SK-N-MC (cell line): ENCODE results near the gene SERTAD2.
A peak's percentile ranks its signal among the peaks of the same experiment; 100 is the strongest.

Experiments
- DNase-seq: peaks from one replicate; pipeline ENCODE4 v3.0.0-alpha.2; 2011; ENCODE audit warnings: low read depth, low spot score
- H3K27ac ChIP-seq: fragments of 200-600 bp; sonication (generic); 2 replicates; pipeline ENCODE4 v1.5.1; 2016; ENCODE audit warnings: mixed run types
- H3K36me3 ChIP-seq: fragments of 200-600 bp; sonication (generic); 2 replicates; pipeline ENCODE4 v1.6.1; 2017; ENCODE audit warnings: antibody characterized with exemption, low read length, mixed read lengths; ENCODE audit not compliant: insufficient read depth
- H3K4me3 ChIP-seq: fragments of 200-600 bp; sonication (generic); 2 replicates; pipeline ENCODE4 v1.5.1; 2016
- H3K9ac ChIP-seq: fragments of 200-600 bp; sonication (generic); 2 replicates; pipeline ENCODE4 v1.8.0; 2017; ENCODE audit warnings: mixed run types, mixed read lengths; ENCODE audit not compliant: insufficient read length
- H3K9me3 ChIP-seq: fragments of 200-600 bp; sonication (generic); 2 replicates; pipeline ENCODE4 v1.6.1; 2017; ENCODE audit warnings: low read depth, mild to moderate bottlenecking, antibody characterized with exemption, low read length, moderate library complexity, mixed read lengths
- EZH2 ChIP-seq: fragments of 200-600 bp; sonication (generic); IDR thresholded peaks from one replicate; pipeline ENCODE4 v1.6.1; 2017; ENCODE audit warnings: antibody characterized with exemption
- FOXP2 ChIP-seq: optimal IDR thresholded peaks from 2 replicates; pipeline ENCODE3; 2011; ENCODE audit warnings: mild to moderate bottlenecking, moderate library complexity; ENCODE audit not compliant: insufficient read depth; ENCODE audit errors: extremely low read length, control extremely low read depth
- POLR2AphosphoS5 ChIP-seq: IDR thresholded peaks from 2 replicates; pipeline ENCODE4 v1.6.1; 2012; ENCODE audit warnings: mild to moderate bottlenecking, low read depth, low read length, borderline replicate concordance

Gene SERTAD2, protein sequence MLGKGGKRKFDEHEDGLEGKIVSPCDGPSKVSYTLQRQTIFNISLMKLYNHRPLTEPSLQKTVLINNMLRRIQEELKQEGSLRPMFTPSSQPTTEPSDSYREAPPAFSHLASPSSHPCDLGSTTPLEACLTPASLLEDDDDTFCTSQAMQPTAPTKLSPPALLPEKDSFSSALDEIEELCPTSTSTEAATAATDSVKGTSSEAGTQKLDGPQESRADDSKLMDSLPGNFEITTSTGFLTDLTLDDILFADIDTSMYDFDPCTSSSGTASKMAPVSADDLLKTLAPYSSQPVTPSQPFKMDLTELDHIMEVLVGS

DNA sequence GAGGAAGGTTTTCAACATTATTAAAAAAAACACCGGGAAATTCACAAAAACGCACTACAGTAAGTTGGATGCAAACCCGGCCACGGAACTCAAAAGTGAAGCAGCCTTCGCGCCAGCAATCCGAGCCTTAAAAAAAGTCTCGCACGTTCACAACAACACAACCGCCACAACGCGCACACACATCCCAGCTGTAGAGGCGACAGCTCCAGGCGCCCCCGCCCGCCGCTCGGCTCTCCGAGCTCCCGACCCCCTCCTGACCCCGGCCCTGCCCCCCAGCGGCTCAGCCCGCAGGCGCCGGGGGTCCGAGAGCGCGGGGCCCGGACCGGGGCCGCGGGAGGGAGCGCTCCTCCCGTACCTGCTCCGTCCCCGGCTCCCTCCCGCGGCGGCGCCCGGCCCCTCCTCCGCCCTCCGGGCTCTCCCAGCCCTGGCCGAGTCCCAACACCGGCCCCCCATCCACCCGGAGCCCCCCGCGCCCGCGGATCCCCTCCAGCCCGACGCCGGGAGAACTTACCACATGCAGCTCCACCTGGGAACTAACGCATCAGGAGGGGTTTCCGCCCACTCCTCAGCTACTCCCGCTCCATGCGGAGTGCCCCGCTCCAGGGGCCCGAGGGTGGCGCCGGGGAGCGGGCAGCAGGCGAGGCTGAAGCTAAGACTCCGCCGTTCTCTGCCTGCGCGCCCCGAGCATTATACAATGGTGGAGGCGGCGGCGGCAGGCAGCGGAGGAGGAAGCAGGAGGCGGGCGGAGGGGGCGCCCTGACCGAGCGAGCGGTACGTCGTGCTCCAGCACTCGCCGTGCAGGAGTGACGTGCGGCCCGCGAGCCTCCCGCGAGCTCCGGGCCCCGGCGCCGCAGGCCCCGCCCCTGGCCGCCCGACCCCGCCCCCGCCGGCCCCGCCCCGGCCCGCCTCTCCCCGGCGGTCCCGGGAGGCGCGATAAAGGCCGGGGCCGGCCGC lies at the start of gene SERTAD2:
SERTAD2 (minus strand) TSS at position 805 of the 954 bp plus-strand sequence. CDS start 17,042 bp downstream, outside the sequence.
- TF ChIP-seq EZH2 (no peak), FOXP2 (no peak), POLR2AphosphoS5 (peak; percentile 74)
- Histone ChIP-seq H3K36me3 (no peaks in the 10 kb centered on the region), H3K9me3 (no peaks in the 10 kb centered on the region), H3K9ac (peak within 1 kb of the TSS; percentile 83), H3K4me3 (peak within 1 kb of the TSS; percentile 93), H3K27ac (peak within 1 kb of the TSS; percentile 49)
- DNase-seq, result no peak

DNA sequence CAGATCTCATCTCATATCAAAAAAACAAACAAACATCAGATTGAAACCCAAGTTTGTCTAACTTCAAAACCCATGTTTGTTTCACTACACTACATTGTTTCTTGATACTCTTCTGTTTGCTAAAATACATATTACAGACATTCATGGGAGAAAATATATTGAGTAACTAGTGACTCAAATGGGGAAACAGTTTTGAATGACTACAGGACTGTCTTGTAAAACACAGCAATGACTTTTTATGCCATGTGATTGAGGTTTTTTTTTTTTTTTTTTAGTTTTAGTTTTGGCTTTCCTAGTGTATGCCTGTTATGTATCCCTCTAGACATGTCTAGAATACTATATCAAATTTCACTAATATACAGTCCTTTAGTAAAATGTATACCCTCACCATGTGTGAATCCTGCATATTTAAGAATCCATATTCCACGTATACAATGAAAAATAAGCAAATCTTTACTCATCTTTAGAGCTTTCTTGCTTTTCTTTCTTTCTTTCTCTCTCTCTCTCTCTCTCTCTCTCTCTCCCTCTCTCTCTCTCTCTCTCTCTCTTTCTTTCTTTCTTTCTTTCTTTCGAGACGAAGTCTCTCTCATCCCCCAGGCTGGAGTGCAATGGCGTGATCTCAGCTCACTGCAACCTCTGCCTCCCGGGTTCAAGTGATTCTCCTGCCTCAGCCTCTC lies 46.6 kb upstream of the SERTAD2 start:
- Histone ChIP-seq H3K9ac (no peak overlapping the region), H3K27ac (no peak overlapping the region), H3K4me3 (no peak overlapping the region), H3K9me3 (no peaks in the 10 kb centered on the region), H3K36me3 (no peaks in the 10 kb centered on the region)
- no peak for DNase-seq
- TF ChIP-seq POLR2AphosphoS5, result no peak
- no peak for TF ChIP-seq FOXP2
- no peak for TF ChIP-seq EZH2

DNA sequence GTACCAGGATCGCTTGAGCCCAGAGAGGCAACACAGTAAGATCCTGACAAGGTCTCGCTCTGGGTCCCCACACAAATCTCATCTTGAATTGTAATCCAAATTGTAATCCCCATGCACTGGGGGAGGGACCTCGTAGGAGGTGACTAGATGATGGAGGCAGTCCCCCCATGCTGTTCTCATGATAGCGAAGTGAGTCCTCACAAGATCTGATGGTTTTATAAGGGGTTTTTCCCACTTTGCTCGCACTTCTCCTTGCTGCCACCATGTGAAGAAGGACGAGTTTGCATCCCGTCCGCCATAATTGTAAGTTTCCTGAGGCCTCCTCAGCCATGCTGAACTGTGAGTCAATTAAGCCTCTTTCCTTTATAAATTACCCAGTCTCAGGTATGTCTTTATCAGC lies 46.0 kb upstream of the SERTAD2 start:
- no peak overlapping the region for H3K27ac ChIP-seq
- H3K9me3 ChIP-seq, result no peaks in the 10 kb centered on the region
- H3K36me3 ChIP-seq, result no peaks in the 10 kb centered on the region
- H3K9ac ChIP-seq, result no peak overlapping the region
- no peak for TF ChIP-seq POLR2AphosphoS5
- TF ChIP-seq EZH2, result no peak
- TF ChIP-seq FOXP2, result no peak
- H3K4me3 ChIP-seq, result no peak overlapping the region
- DNase-seq, result no peak

DNA sequence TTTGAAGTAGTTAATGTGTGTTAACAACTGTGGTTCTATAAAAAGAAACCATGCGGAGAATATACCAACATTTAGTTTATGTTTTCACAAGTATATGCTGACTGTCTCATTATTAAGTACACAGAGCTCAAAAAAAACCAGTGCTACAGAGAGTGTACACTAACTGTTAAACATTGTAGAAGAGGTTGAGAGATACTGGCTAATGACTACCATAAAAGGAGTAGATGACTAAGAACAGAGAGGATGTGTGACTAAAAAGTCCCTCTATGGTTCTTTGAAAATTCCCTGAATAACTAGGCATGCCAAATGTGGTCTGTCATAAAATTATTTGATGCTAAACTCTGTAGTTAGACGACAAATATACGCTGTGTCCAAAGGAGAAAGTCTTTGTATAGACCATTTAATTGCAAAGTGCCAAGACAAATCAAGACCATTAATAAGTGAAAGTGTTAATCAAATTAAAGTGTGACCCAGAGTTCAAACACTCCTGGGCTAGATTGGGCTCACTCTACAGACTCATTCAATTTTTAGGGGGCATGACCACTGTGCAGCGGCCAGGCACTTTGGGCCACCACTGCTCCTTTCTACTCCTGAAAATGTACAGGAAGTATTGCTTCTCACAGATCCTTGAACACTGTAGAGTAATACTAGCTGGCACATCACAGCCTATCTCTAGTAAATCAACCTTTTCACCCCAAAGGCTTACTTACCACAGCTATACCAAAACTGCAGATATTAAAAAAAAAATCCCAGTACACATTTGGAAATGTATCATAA lies 45.1 kb upstream of the SERTAD2 start:
- no peak for TF ChIP-seq POLR2AphosphoS5
- TF ChIP-seq FOXP2, result no peak
- no peak for TF ChIP-seq EZH2
- H3K9me3 ChIP-seq, result no peaks in the 10 kb centered on the region
- H3K27ac ChIP-seq, result no peak overlapping the region
- no peaks in the 10 kb centered on the region for H3K36me3 ChIP-seq
- no peak overlapping the region for H3K9ac ChIP-seq
- H3K4me3 ChIP-seq, result no peak overlapping the region
- DNase-seq, result no peak

DNA sequence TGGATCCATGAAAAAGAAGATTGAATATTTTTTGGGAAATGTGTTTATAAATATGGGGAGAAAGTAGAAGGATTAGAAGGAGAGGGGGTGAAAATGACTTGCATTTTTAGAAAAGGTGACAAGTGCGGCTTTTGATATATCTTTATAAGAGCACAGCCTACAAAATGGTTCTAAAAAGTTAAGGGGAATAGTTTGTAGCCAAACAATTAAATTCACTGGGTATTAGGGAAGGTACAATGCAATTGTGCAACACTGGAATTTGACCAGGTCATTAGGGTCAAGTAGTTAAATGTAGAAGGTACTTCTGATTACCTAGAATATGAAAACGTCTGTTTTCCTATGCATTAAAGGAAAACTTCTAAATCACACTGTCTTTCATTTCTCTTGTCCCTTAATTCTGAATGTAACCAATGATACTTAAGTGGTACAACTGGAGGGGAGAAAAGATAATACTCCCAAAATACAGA lies 44.5 kb upstream of the SERTAD2 start:
- Histone ChIP-seq H3K27ac (no peak overlapping the region), H3K9ac (no peak overlapping the region), H3K4me3 (no peak overlapping the region), H3K36me3 (no peaks in the 10 kb centered on the region), H3K9me3 (no peaks in the 10 kb centered on the region)
- no peak for DNase-seq
- TF ChIP-seq POLR2AphosphoS5 (no peak), EZH2 (no peak), FOXP2 (no peak)

DNA sequence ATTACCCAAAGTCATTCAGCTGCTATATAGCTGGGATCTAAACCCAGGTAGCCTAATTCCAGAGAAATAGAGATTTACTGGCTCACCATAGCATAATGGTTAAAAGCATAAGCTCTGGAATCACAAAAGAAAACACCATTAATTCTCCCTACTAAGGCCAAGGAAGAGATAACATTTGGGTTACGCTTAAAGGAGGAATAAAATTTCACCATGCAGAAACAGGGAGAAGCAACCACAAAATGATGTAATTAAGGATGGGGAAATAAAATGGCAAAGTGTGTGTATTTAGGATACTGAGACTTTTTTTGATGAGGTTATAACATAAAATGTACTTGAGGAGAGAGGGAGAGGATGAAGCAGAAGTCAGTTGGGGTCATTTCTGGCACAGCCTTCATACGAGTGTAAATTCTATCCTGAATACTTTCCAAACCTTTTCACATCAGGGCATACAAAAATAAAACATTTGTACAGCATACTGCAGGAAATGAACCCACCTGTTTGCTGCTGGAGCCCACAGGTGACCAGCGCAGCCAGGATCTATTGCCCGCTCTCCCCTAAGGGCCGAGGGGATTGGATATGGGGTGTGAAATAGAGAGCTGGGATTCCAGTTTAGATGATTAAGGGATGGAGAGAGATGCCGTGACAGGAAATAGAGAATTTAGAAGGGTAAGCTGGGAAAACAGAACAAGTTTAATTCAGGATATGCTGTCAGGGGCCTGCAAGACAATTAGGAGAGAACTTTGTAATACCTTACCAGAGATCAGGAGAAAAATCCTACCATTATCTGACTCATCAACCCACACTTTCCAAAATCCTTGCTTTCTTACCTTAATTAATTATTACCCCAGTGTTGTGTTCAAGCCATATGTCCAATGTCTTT lies 43.8 kb upstream of the SERTAD2 start:
- DNase-seq, result no peak
- H3K9ac ChIP-seq, result no peak overlapping the region
- no peak overlapping the region for H3K27ac ChIP-seq
- no peaks in the 10 kb centered on the region for H3K9me3 ChIP-seq
- H3K36me3 ChIP-seq, result no peaks in the 10 kb centered on the region
- H3K4me3 ChIP-seq, result no peak overlapping the region
- TF ChIP-seq POLR2AphosphoS5 (no peak), FOXP2 (no peak), EZH2 (no peak)

DNA sequence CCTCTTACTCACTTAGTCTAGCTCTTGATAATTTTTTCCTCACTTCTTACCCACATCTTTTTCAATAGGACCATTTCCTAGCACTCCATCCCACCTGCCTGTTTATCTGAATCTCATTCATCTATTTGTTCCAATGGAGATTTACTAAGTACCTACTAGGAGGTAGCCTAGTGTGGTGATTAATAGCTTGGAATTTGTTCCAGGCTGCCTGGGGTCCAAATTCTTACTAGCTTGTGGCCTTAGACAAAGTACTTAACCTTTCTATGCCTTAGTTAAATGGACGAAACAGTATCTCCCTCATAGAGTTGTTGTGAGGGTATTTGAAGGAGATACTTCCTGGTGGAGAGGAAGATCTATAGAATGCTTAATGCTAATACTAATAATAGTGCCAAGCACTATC lies 42.9 kb upstream of the SERTAD2 start:
- H3K4me3 ChIP-seq, result no peak overlapping the region
- no peaks in the 10 kb centered on the region for H3K36me3 ChIP-seq
- no peaks in the 10 kb centered on the region for H3K9me3 ChIP-seq
- DNase-seq, result no peak
- no peak overlapping the region for H3K9ac ChIP-seq
- H3K27ac ChIP-seq, result no peak overlapping the region
- TF ChIP-seq FOXP2, result no peak
- no peak for TF ChIP-seq EZH2
- no peak for TF ChIP-seq POLR2AphosphoS5
